GM12878 (cell line): ENCODE data around the gene DAO. TPM values are rescaled to one million over a fixed set of nuclear protein-coding genes. Genes with fewer than 3 reads are reported as not detected.
A peak's percentile ranks its signal among the peaks of the same experiment; 100 is the strongest.

Experiments
- ATAC-seq: fragments of 200-7000 bp; cut with Tn5 transposase; 3 replicates; pipeline ENCODE4 v1.9.1; 2020; ENCODE audit warnings: mild to moderate bottlenecking, moderate library complexity
- BruUV-seq: library from RNA; stranded (reverse); fragments of 400-500 nt; replicated peaks from 2 replicates; lab custom pipeline; 2021; lab: Mats Ljungman, UMichigan
- CTCF ChIA-PET: fragments of 300-600 bp; sonication (Branson Sonifier 250); formaldehyde crosslinking; extraction: SDS; loops from one replicate; lab custom pipeline; 2021; ENCODE audit warnings: inconsistent platforms; lab: Yijun Ruan, JAX
- POLR2A ChIA-PET: fragments of 350-600 bp; formaldehyde crosslinking; extraction: SDS; loops from one replicate; lab custom pipeline; 2021; ENCODE audit warnings: inconsistent platforms; lab: Charles Lee
- RAD21 ChIA-PET: fragments of 300-600 bp; sonication (Branson Sonifier 250); formaldehyde crosslinking; loops from one replicate; lab custom pipeline; 2023; ENCODE audit warnings: antibody characterized with exemption; ENCODE audit not compliant: unreplicated experiment; lab: Charles Lee
- SMC1A ChIA-PET: fragments of 300-600 bp; sonication (Branson Sonifier 250); formaldehyde crosslinking; loops from one replicate; lab custom pipeline; 2023; ENCODE audit not compliant: unreplicated experiment, uncharacterized antibody; lab: Charles Lee
- DNase-seq: peaks from one replicate; pipeline ENCODE4 v3.0.0-alpha.2; 2011; ENCODE audit warnings: low read depth, low spot score
- FAIRE-seq: peaks from 3 replicates; lab custom pipeline; 2011; peaks lifted over from hg19 to GRCh38; lab: Jason Lieb, UNC
- H2AFZ ChIP-seq: 2 replicates; pipeline ENCODE4 v1.6.0; 2011; ENCODE audit warnings: low read depth, low read length, control low read depth; ENCODE audit not compliant: control insufficient read depth
- H3K27ac ChIP-seq: 2 replicates; pipeline ENCODE4 v1.5.1; 2011; ENCODE audit warnings: control low read depth; ENCODE audit not compliant: control insufficient read depth, insufficient read depth
- H3K27me3 ChIP-seq, 2 experiments: replicated peaks in 1 of 2; 2 replicates each; pipeline versions ENCODE4 v1.6.0 to v1.6.1; 2011; ENCODE audit warnings: low read length in 1 of 2; ENCODE audit not compliant: control insufficient read depth in 2 of 2, insufficient read depth in 2 of 2
- H3K36me3 ChIP-seq, 2 experiments: 2 replicates each; pipeline ENCODE4 v1.5.1; 2011; ENCODE audit warnings: low read length in 1 of 2; ENCODE audit not compliant: control insufficient read depth in 2 of 2, insufficient read depth in 2 of 2
- H3K4me1 ChIP-seq: 2 replicates; pipeline ENCODE4 v1.6.1; 2011; ENCODE audit warnings: mild to moderate bottlenecking, low read length, moderate library complexity, mixed read lengths; ENCODE audit not compliant: control insufficient read depth, insufficient read depth
- H3K4me2 ChIP-seq: 2 replicates; pipeline ENCODE4 v1.6.0; 2011; ENCODE audit warnings: control low read depth; ENCODE audit not compliant: control insufficient read depth, insufficient read depth
- H3K4me3 ChIP-seq: fragments of 200-600 bp; sonication (generic); 2 replicates; pipeline ENCODE4 v1.5.1; 2016
- H3K79me2 ChIP-seq: 2 replicates; pipeline ENCODE4 v1.6.0; 2011; ENCODE audit warnings: low read length; ENCODE audit not compliant: control insufficient read depth, insufficient read depth
- H3K9ac ChIP-seq: 2 replicates; pipeline ENCODE4 v1.8.0; 2011; ENCODE audit warnings: low read length, control low read depth, mixed read lengths; ENCODE audit not compliant: control insufficient read depth, insufficient read depth
- H3K9me3 ChIP-seq: replicated peaks from 3 replicates; pipeline ENCODE4 v1.5.1; 2011; ENCODE audit warnings: mild to moderate bottlenecking, low read length; ENCODE audit not compliant: control insufficient read depth, insufficient read depth
- H4K20me1 ChIP-seq: 2 replicates; pipeline ENCODE4 v1.6.0; 2011; ENCODE audit not compliant: control insufficient read depth, insufficient read depth
- EED ChIP-seq: sonication (generic); IDR thresholded peaks from 2 replicates; pipeline ENCODE4 v1.6.1; 2016; ENCODE audit warnings: antibody characterized with exemption, low read depth
- EGR1 ChIP-seq, 2 experiments: IDR thresholded peaks; 1 replicate in 1 of 2; 2 replicates in 1 of 2; pipeline ENCODE4 v1.6.1; 2011 to 2012; ENCODE audit warnings: low read depth in 2 of 2, low read length in 2 of 2, borderline replicate concordance in 1 of 2, mild to moderate bottlenecking in 1 of 2, moderate library complexity in 1 of 2
- ESRRA ChIP-seq: IDR thresholded peaks from 2 replicates; pipeline ENCODE4 v1.6.1; 2012; ENCODE audit warnings: mild to moderate bottlenecking, low read length, improper control_type of control experiment
- IKZF1 ChIP-seq: fragments of 450-650 bp; conservative IDR thresholded peaks from 2 replicates; pipeline ENCODE4 v1.6.1; 2017; ENCODE audit warnings: antibody characterized with exemption, mild to moderate bottlenecking
- KAT2A ChIP-seq: conservative IDR thresholded peaks from 2 replicates; pipeline ENCODE4 v1.6.1; 2011; ENCODE audit warnings: low read depth, low read length; ENCODE audit not compliant: control insufficient read depth
- NFIC ChIP-seq: IDR thresholded peaks from 2 replicates; pipeline ENCODE4 v1.6.1; 2012; ENCODE audit warnings: low read depth, mild to moderate bottlenecking, inconsistent platforms, low read length, moderate library complexity
- SKIL ChIP-seq: fragments of 450-650 bp; IDR thresholded peaks from 2 replicates; pipeline ENCODE4 v1.6.1; 2017; ENCODE audit warnings: mild to moderate bottlenecking, low read depth, inconsistent platforms; ENCODE audit not compliant: poor library complexity, severe bottlenecking
- STAT3 ChIP-seq: IDR thresholded peaks from 2 replicates; pipeline ENCODE4 v1.6.1; 2011; ENCODE audit warnings: low read depth, low read length, improper control_type of control experiment
- WGBS: methylation state at CpG from one replicate; pipeline ENCODE4 v1.1.6; 2016; ENCODE audit warnings: low lambda C conversion rate; ENCODE audit not compliant: insufficient replicate concordance, insufficient coverage; ENCODE audit errors: missing lambda C conversion rate; 5-methylcytosine and 5-hydroxymethylcytosine counted together
- in situ Hi-C: fragments of 300-500 bp; cut with MboI; formaldehyde crosslinking; loops from 9 replicates; pipeline ENCODE4 v1.14.3; 2018; ENCODE audit warnings: mixed read lengths
- intact Hi-C: fragments of 100-400 bp; cut with micrococcal nuclease; formaldehyde crosslinking; loops from one replicate; pipeline ENCODE4 v1.14.2; 2022; ENCODE audit not compliant: unreplicated experiment
- polyA plus RNA-seq, 11 experiments: library from polyadenylated mRNA; depleted of rRNA in 4 of 11; unstranded in 6 of 11; stranded (reverse) in 5 of 11; fragments of >200 nt; fragmentation: Nextera tagmentation in 4 of 11; fragmentation: Illumina TruSeq in 1 of 11; extraction: Ambion mirVana in 4 of 11; extraction: Trizol in 1 of 11; gene quantifications; 1 replicate in 1 of 11; 2 replicates in 10 of 11; pipeline versions ENCODE4 v1.2.1 to v1.2.3, GENCODE V29; 2011 to 2016; ENCODE audit warnings: inconsistent platforms in 2 of 11, missing spikeins in 2 of 11, low read depth in 1 of 11
- total RNA-seq, 4 experiments: library from RNA; depleted of rRNA in 3 of 4; stranded (reverse); fragments of >200 nt in 3 of 4; fragmentation: Illumina TruSeq in 1 of 4; extraction: Trizol in 1 of 4; gene quantifications; 2 replicates each; pipeline versions ENCODE4 v1.2.1 to v1.2.3, GENCODE V29; 2013 to 2021
- TF ChIP-seq, protein P1 (sequence below): fragments of 450-650 bp; IDR thresholded peaks from 2 replicates; pipeline ENCODE4 v1.6.1; 2017; ENCODE audit warnings: mild to moderate bottlenecking

The DAO gene
- total and polyA plus RNA-seq, 10 of the 15 experiments (the other 5 are each of a cell fraction or from before 2014, with no cell fraction given), result 0.15 TPM; not detected in 9

GRCh38 chr12:108839018-108839889 is 40.6 kb upstream of the DAO start:
- ATAC-seq (peak; percentile 3; the same call in 1 of the 3 replicates), FAIRE-seq (no peak), DNase-seq (no peak)
- H4K20me1 ChIP-seq, result no peaks in the 10 kb centered on the region
- ChIA-PET CTCF (interaction anchor here (0.8 to 3.7 kb wide), 5 partner anchors 12 to 112 kb away, joined by 3 to 26 read pairs (median 4); no protein-coding TSS in a partner anchor), SMC1A (interaction anchor here (0.8 to 4.2 kb wide), 10 partner anchors 11 to 267 kb away, joined by 3 to 44 read pairs (median 5); no protein-coding TSS in a partner anchor), RAD21 (interaction anchor here (1.0 to 2.6 kb wide), 8 partner anchors 11 to 256 kb away, joined by 3 to 34 read pairs (median 8); partner anchors contain the start of genes SELPLG and SSH1), POLR2A (interaction anchor here (1.1 to 4.7 kb wide), 4 partner anchors 9 to 14 kb away, joined by 3 to 40 read pairs (median 10); no protein-coding TSS in a partner anchor)
- 0 out of 2 replicates have a peak overlapping the region, but pooled peaks have one; percentile 82 for H3K4me2 ChIP-seq
- WGBS, result 99% methylated on average over 6 of the region's 6 CpGs
- H3K9me3 ChIP-seq, result no peaks in the 10 kb centered on the region
- TF ChIP-seq STAT3 (no peak), EED (0 out of 2 replicates have a peak, but pooled peaks have one; percentile 9)
- H3K27ac ChIP-seq, result peak overlapping the region; percentile 90
- peaks cover 21% of the 10 kb centered on the region for H3K4me1 ChIP-seq
- BruUV-seq, result TSS peak; percentile 100
- no peak overlapping the region; the same call in 1 of the 2 replicates for H3K9ac ChIP-seq
- no peaks in the 10 kb centered on the region for H3K27me3 ChIP-seq
- no peak overlapping the region for H2AFZ ChIP-seq
- H3K36me3 ChIP-seq, result peaks cover 11 to 12% of the 10 kb centered on the region in 2 experiments
- H3K4me3 ChIP-seq, result no peak overlapping the region
- intact Hi-C loops (loop anchor here (2.0 kb wide), 1 partner anchor 16 kb away; no protein-coding TSS in a partner anchor), in situ Hi-C loops (no loop called here)
- H3K79me2 ChIP-seq, result peaks cover 31% of the 10 kb centered on the region

- ChIA-PET CTCF (interaction anchor here (0.6 to 3.7 kb wide), 3 partner anchors 11 to 127 kb away, joined by 3 to 26 read pairs (median 19); no protein-coding TSS in a partner anchor), POLR2A (interaction anchor here (1.1 to 4.7 kb wide), 3 partner anchors 8 to 13 kb away, joined by 3 to 40 read pairs (median 3); no protein-coding TSS in a partner anchor), SMC1A (interaction anchor here (1.4 to 4.2 kb wide), 4 partner anchors 10 to 175 kb away, joined by 3 to 44 read pairs (median 12); no protein-coding TSS in a partner anchor), RAD21 (interaction anchor here (2.5 to 2.6 kb wide), 2 partner anchors 10 to 19 kb away, joined by 12 to 34 read pairs; partner anchors contain the start of gene SSH1)
- in situ Hi-C loops, result no loop called here
- H3K4me2 ChIP-seq, result no peak overlapping the region
- BruUV-seq, result no TSS peak
- H3K9ac ChIP-seq, result no peak overlapping the region
- H3K4me1 ChIP-seq, result peaks cover 21% of the 10 kb centered on the region
- intact Hi-C loops, result loop anchor here (2.0 kb wide), 1 partner anchor 15 kb away; no protein-coding TSS in a partner anchor
- 0 out of 3 replicates have a peak, but pooled peaks have one; percentile 5 for ATAC-seq
- no peak overlapping the region for H3K4me3 ChIP-seq
- H4K20me1 ChIP-seq, result no peaks in the 10 kb centered on the region
- no peaks in the 10 kb centered on the region for H3K27me3 ChIP-seq
- H3K27ac ChIP-seq, result peak overlapping the region; percentile 90; the same call in 1 of the 2 replicates
- FAIRE-seq, result no peak
- H3K36me3 ChIP-seq, result peaks cover 8 to 12% of the 10 kb centered on the region in 2 experiments
- peaks cover 34% of the 10 kb centered on the region for H3K79me2 ChIP-seq
- H3K9me3 ChIP-seq, result no peaks in the 10 kb centered on the region
- 97% methylated on average over 10 of the region's 10 CpGs for WGBS
- DNase-seq, result no peak
- no peak overlapping the region for H2AFZ ChIP-seq
- TF ChIP-seq ESRRA (no peak), SKIL (no peak), IKZF1 (no peak), EGR1 (IDR thresholded peaks at IDR 0.05; ENCODE audit: borderline replicate concordance in 1 of 2, low read depth in 2 of 2, low read length in 2 of 2) (no peak), KAT2A (no peak), NFIC (no peak)
- TF ChIP-seq, protein P1, sequence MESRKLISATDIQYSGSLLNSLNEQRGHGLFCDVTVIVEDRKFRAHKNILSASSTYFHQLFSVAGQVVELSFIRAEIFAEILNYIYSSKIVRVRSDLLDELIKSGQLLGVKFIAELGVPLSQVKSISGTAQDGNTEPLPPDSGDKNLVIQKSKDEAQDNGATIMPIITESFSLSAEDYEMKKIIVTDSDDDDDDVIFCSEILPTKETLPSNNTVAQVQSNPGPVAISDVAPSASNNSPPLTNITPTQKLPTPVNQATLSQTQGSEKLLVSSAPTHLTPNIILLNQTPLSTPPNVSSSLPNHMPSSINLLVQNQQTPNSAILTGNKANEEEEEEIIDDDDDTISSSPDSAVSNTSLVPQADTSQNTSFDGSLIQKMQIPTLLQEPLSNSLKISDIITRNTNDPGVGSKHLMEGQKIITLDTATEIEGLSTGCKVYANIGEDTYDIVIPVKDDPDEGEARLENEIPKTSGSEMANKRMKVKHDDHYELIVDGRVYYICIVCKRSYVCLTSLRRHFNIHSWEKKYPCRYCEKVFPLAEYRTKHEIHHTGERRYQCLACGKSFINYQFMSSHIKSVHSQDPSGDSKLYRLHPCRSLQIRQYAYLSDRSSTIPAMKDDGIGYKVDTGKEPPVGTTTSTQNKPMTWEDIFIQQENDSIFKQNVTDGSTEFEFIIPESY, result no peak
These were observed 40.0 kb upstream of the DAO start for GRCh38 chr12:108839890-108840230.
